DND-41 (cell line): ENCODE data around the gene PACRG.

Experiments used
- CTCF ChIP-seq: IDR thresholded peaks from 2 replicates; pipeline ENCODE4 v1.5.1; 2012; ENCODE audit warnings: borderline replicate concordance, low read length, moderate library complexity, mild to moderate bottlenecking; ENCODE audit not compliant: poor library complexity, severe bottlenecking; ENCODE audit errors: extremely low read depth
- EZH2 ChIP-seq: IDR thresholded peaks from 3 replicates; pipeline ENCODE4 v1.6.1; 2012; ENCODE audit warnings: borderline replicate concordance, low read depth, mild to moderate bottlenecking, moderate library complexity, low read length, inconsistent platforms; ENCODE audit not compliant: severe bottlenecking

- TF ChIP-seq CTCF (no peak), EZH2 (no peak)
Observed at GRCh38 chr6:163189609-163190008, 461.8 kb downstream of the PACRG start.
